ENCODE results near the gene CD82.
"Not testable (repeated sequence)": the region's sequence is repeated elsewhere in the genome, so short reads cannot be mapped to it uniquely, and the experiment has no call there.

The CD82 gene

GRCh38 chr11:44542372-44542771, 23.1 kb upstream of the CD82 start:
- H3K4me1 ChIP-seq (ENCODE audit: insufficient read depth, low read length), result peaks cover 18% of the 10 kb centered on the region
- no peaks in the 10 kb centered on the region for H3K36me3 ChIP-seq (ENCODE audit: insufficient read depth, low read length)
- H3K9ac ChIP-seq (ENCODE audit: low read depth, low read length), result no peak overlapping the region
- H3K9me3 ChIP-seq (ENCODE audit: control insufficient read depth, insufficient read depth, low read length), result no peaks in the 10 kb centered on the region

GRCh38 chr11:44546984-44547383, 18.5 kb upstream of the CD82 start:
- not testable (repeated sequence) for H3K9ac ChIP-seq (ENCODE audit: low read depth, low read length); H3K9me3 ChIP-seq (ENCODE audit: control insufficient read depth, insufficient read depth, low read length); H3K36me3 ChIP-seq (ENCODE audit: insufficient read depth, low read length); H3K4me1 ChIP-seq (ENCODE audit: insufficient read depth, low read length)

GRCh38 chr11:44547534-44547933, 17.9 kb upstream of the CD82 start:
- H3K9me3 ChIP-seq (ENCODE audit: control insufficient read depth, insufficient read depth, low read length); H3K36me3 ChIP-seq (ENCODE audit: insufficient read depth, low read length); H3K4me1 ChIP-seq (ENCODE audit: insufficient read depth, low read length); H3K9ac ChIP-seq (ENCODE audit: low read depth, low read length): not testable (repeated sequence)

GRCh38 chr11:44548032-44548695, 17.3 kb upstream of the CD82 start:
- no peaks in the 10 kb centered on the region for H3K4me1 ChIP-seq (ENCODE audit: insufficient read depth, low read length)
- H3K9ac ChIP-seq (ENCODE audit: low read depth, low read length), result no peak overlapping the region
- H3K36me3 ChIP-seq (ENCODE audit: insufficient read depth, low read length), result no peaks in the 10 kb centered on the region
- H3K9me3 ChIP-seq (ENCODE audit: control insufficient read depth, insufficient read depth, low read length), result no peaks in the 10 kb centered on the region

- not testable (repeated sequence) for H3K9ac ChIP-seq (ENCODE audit: low read depth, low read length); H3K4me1 ChIP-seq (ENCODE audit: insufficient read depth, low read length); H3K9me3 ChIP-seq (ENCODE audit: control insufficient read depth, insufficient read depth, low read length); H3K36me3 ChIP-seq (ENCODE audit: insufficient read depth, low read length)
Measured at GRCh38 chr11:44548961-44549749, 16.3 kb upstream of the CD82 start.

- H3K4me1 ChIP-seq (ENCODE audit: insufficient read depth, low read length), result no peaks in the 10 kb centered on the region
- no peaks in the 10 kb centered on the region for H3K9me3 ChIP-seq (ENCODE audit: control insufficient read depth, insufficient read depth, low read length)
- no peaks in the 10 kb centered on the region for H3K36me3 ChIP-seq (ENCODE audit: insufficient read depth, low read length)
- H3K9ac ChIP-seq (ENCODE audit: low read depth, low read length), result no peak overlapping the region
Measured at GRCh38 chr11:44550123-44550522, 15.3 kb upstream of the CD82 start.

DNA sequence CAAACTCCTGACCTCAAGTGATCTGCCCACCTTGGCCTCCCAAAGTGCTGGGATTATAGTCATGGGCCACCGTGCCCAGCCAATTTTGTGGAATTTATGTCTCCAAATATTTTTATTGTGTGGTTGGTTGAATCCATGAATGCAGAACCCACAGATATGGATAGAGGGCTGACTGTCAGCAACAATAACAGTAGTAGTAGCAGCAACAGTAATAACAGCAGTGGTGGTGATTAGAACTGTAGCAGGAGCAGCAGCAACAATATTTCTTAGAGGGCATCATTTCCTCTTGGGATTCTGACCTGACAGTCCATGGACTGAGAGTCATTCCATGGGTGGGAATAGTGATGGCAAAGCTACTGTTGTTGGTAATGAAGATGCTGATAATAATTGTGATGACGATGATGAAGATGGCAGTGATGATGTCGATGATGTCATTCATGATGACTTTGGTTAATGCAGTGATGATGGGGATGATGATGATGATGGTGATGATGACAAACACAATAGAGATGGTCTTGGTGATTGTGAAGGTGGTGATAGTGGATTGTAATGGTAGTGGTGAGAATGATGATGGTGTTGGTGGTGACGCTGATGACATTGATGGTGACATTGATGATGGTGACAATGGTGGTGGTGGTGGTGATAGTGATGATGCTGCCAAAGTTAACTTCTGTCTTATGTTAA, 13.9 kb upstream of the CD82 start:
- no peaks in the 10 kb centered on the region for H3K9me3 ChIP-seq (ENCODE audit: control insufficient read depth, insufficient read depth, low read length)
- no peaks in the 10 kb centered on the region for H3K4me1 ChIP-seq (ENCODE audit: insufficient read depth, low read length)
- H3K9ac ChIP-seq (ENCODE audit: low read depth, low read length), result no peak overlapping the region
- no peaks in the 10 kb centered on the region for H3K36me3 ChIP-seq (ENCODE audit: insufficient read depth, low read length)

DNA sequence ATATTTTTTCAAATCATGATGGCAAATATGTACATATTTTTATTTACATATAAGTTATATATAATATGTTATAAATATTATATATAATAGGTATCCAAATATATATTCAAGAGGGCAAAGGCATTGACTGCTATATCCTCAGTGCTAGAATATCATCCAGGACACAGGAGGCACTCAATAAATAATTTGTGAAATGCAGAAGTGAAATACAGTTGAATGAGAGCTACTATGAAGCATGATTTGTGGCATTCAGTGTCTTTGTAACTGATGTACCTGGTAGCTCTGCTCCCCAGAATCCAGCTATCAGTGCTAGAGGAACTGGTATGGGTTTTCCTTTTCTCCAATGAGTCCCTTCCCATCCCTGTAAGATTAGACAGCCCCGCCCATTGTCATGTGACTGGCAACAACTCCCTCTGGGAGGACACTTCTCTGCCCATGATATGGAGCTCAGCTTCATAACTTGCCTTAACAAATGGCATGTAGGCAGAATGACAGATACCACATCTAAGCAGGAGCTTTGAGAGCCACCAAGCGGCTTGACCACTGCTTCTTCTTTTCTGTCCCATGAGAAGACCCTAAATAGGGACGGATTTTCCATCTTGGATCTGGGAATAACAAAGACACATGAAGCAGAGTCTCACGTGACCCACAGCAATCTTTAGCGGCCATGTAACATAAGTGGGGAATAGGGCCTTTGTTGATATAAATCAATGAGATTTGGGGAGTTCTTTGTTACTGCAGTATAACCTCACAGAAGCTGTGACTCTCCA, 10.2 kb upstream of the CD82 start:
- no peaks in the 10 kb centered on the region for H3K9me3 ChIP-seq (ENCODE audit: control insufficient read depth, insufficient read depth, low read length)
- H3K9ac ChIP-seq (ENCODE audit: low read depth, low read length), result no peak overlapping the region
- peaks cover 15% of the 10 kb centered on the region for H3K4me1 ChIP-seq (ENCODE audit: insufficient read depth, low read length)
- no peaks in the 10 kb centered on the region for H3K36me3 ChIP-seq (ENCODE audit: insufficient read depth, low read length)

- Histone ChIP-seq H3K9me3 (ENCODE audit: control insufficient read depth, insufficient read depth, low read length) (no peaks in the 10 kb centered on the region), H3K4me1 (ENCODE audit: insufficient read depth, low read length) (peaks cover 17% of the 10 kb centered on the region), H3K36me3 (ENCODE audit: insufficient read depth, low read length) (no peaks in the 10 kb centered on the region), H3K9ac (ENCODE audit: low read depth, low read length) (no peak overlapping the region)
Measured at GRCh38 chr11:44556735-44557409, 8.6 kb upstream of the CD82 start.

DNA sequence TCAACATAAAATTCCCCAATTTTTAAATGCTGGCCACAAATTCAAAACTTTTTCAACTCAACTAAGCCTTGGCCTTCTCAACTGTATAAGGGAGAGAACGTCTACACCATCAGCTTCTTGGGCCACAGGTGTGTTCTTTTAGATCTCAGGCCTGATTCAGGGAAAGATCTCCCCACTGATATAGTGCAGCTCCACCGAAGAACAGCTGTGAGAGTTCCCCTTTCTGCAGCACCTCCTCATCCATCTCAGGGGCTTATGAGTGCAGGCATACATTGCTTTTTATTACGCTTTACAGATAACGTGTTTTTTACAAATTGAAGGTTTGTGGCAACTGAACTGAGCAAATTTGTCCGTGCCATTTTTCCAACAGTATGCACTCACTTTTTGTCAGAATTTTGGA, 8.0 kb upstream of the CD82 start:
- Histone ChIP-seq H3K4me1 (ENCODE audit: insufficient read depth, low read length) (peaks cover 17% of the 10 kb centered on the region), H3K9ac (ENCODE audit: low read depth, low read length) (no peak overlapping the region), H3K36me3 (ENCODE audit: insufficient read depth, low read length) (no peaks in the 10 kb centered on the region), H3K9me3 (ENCODE audit: control insufficient read depth, insufficient read depth, low read length) (no peaks in the 10 kb centered on the region)

DNA sequence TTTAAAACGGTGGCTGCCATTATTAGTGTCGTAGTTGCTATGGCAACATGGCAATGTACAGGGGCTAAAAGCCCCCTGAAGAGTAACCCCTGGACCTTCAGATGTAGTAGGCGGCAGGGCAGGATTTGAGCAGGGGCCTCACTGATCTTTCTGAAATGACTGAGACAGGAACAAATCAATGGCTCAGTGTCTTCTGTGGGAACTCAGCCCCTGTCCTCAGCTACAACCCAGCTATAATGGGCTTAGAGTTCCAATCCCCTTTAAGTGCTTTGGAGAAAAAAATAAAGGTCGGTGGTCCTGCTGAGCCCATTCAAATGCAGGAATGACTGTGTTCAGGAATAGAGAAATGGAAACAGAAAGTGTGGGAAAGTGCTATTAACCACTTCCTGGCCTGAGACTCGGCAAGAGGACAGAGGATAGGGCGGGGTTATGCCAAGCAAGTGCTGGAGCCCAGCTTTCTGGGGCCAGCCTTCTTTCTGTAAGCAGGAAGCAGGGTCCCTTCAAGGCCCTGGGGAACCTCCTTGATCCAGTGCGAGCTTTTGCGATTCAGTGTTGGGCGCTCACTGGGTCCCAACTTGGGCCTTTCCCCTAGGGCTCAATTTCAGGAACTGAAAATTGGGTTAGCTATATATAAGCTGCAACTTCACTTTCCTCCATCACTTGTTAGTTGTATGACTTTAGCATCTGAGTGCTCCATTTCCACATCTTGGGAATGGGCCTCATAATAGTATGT, 6.1 kb upstream of the CD82 start:
- Histone ChIP-seq H3K9me3 (ENCODE audit: control insufficient read depth, insufficient read depth, low read length) (no peaks in the 10 kb centered on the region), H3K36me3 (ENCODE audit: insufficient read depth, low read length) (no peaks in the 10 kb centered on the region), H3K4me1 (ENCODE audit: insufficient read depth, low read length) (peaks cover 25% of the 10 kb centered on the region), H3K9ac (ENCODE audit: low read depth, low read length) (no peak overlapping the region; the same call in 1 of the 2 replicates)

GRCh38 chr11:44559940-44560300, 5.5 kb upstream of the CD82 start:
- peaks cover 30% of the 10 kb centered on the region for H3K4me1 ChIP-seq (ENCODE audit: insufficient read depth, low read length)
- H3K36me3 ChIP-seq (ENCODE audit: insufficient read depth, low read length); H3K9me3 ChIP-seq (ENCODE audit: control insufficient read depth, insufficient read depth, low read length); H3K9ac ChIP-seq (ENCODE audit: low read depth, low read length): not testable (repeated sequence)

GRCh38 chr11:44561275-44561805, 4.1 kb upstream of the CD82 start:
- Histone ChIP-seq H3K36me3 (ENCODE audit: insufficient read depth, low read length) (no peaks in the 10 kb centered on the region), H3K4me1 (ENCODE audit: insufficient read depth, low read length) (peaks cover 30% of the 10 kb centered on the region)

More at GRCh38 chr11:44561275-44561805, 4.1 kb upstream of the CD82 start:
- Histone ChIP-seq H3K9ac (ENCODE audit: low read depth, low read length) (no peak overlapping the region), H3K9me3 (ENCODE audit: control insufficient read depth, insufficient read depth, low read length) (no peaks in the 10 kb centered on the region)
